Stimulated activated CD4-positive, alpha-beta T cell treated with anti-CD3 and anti-CD28 coated beads, Interleukin-15, amount 100 ng/mL, for 1 hour (primary cell): Measurements from ENCODE around the gene PEX26.

Experiments
- DNase-seq, 2 donors: peaks; one replicate each; pipeline ENCODE4 v3.0.0-alpha.2; 2020; ENCODE audit warnings: low read depth in 1 of 2, low spot score in 1 of 2

Gene PEX26

GRCh38 chr22:18154821-18155390 is 77.1 kb downstream of the PEX26 start:
- no peak for DNase-seq
